Mesenchymal stem cell (in vitro differentiated cells and primary cell): Measurements from ENCODE around the gene VSIG4.
"Not testable (repeated sequence)": the region's sequence is repeated elsewhere in the genome, so short reads cannot be mapped to it uniquely, and the experiment has no call there.

Experiments
- DNase-seq: peaks from one replicate; pipeline ENCODE4 v3.0.0-alpha.2; 2013
- H2AFZ ChIP-seq: one replicate; pipeline ENCODE4 v1.6.1; 2013; ENCODE audit warnings: low read depth, mild to moderate bottlenecking, control low read depth, inconsistent platforms, low read length, moderate library complexity
- H2AK5ac ChIP-seq: 2 replicates; pipeline ENCODE4 v1.6.1; 2013; ENCODE audit warnings: low read length, moderate library complexity, mild to moderate bottlenecking, inconsistent platforms; ENCODE audit not compliant: severe bottlenecking
- H2BK120ac ChIP-seq: one replicate; pipeline ENCODE4 v1.6.1; 2013; ENCODE audit warnings: low read depth, mild to moderate bottlenecking, inconsistent platforms, low read length, moderate library complexity
- H2BK12ac ChIP-seq, 2 experiments: one replicate each; pipeline ENCODE4 v1.6.1; 2013; ENCODE audit warnings: inconsistent platforms in 2 of 2, low read length in 2 of 2, mild to moderate bottlenecking in 2 of 2, moderate library complexity in 2 of 2, control low read depth in 1 of 2
- H2BK15ac ChIP-seq: one replicate; pipeline ENCODE4 v1.6.1; 2013; ENCODE audit warnings: mild to moderate bottlenecking, low read depth, inconsistent platforms; ENCODE audit not compliant: poor library complexity, severe bottlenecking
- H2BK5ac ChIP-seq: 2 replicates; pipeline ENCODE4 v1.6.1; 2013; ENCODE audit warnings: low read depth, mild to moderate bottlenecking, low read length, control low read depth, inconsistent platforms; ENCODE audit not compliant: poor library complexity, severe bottlenecking
- H3K14ac ChIP-seq, 2 experiments: one replicate each; pipeline ENCODE4 v1.6.1; 2013; ENCODE audit warnings: inconsistent platforms in 2 of 2, low read length in 2 of 2, control low read depth in 1 of 2, mild to moderate bottlenecking in 1 of 2, moderate library complexity in 1 of 2
- H3K18ac ChIP-seq, 2 experiments: one replicate each; pipeline ENCODE4 v1.6.1; 2013; ENCODE audit warnings: inconsistent platforms in 2 of 2, low read length in 2 of 2, control low read depth in 1 of 2, low read depth in 1 of 2, mild to moderate bottlenecking in 1 of 2
- H3K23ac ChIP-seq, 2 experiments: one replicate each; pipeline ENCODE4 v1.6.1; 2013; ENCODE audit warnings: inconsistent platforms in 2 of 2, low read length in 2 of 2, mild to moderate bottlenecking in 2 of 2, moderate library complexity in 2 of 2, control low read depth in 1 of 2
- H3K27ac ChIP-seq: 2 replicates; pipeline ENCODE4 v1.5.1; 2013; ENCODE audit warnings: mild to moderate bottlenecking, moderate library complexity, low read length, control low read depth, inconsistent platforms; ENCODE audit not compliant: poor library complexity, severe bottlenecking
- H3K27me3 ChIP-seq, 2 experiments: 2 replicates each; pipeline versions ENCODE4 v1.6.1 to v1.7.0; 2013; ENCODE audit warnings: low read length in 2 of 2, mild to moderate bottlenecking in 2 of 2, moderate library complexity in 2 of 2, control low read depth in 1 of 2, inconsistent platforms in 1 of 2; ENCODE audit not compliant: control insufficient read depth in 1 of 2, insufficient read depth in 1 of 2
- H3K36me3 ChIP-seq, 2 experiments: 2 replicates each; pipeline versions ENCODE4 v1.6.1 to v1.7.0; 2013; ENCODE audit warnings: low read length in 2 of 2, control low read depth in 1 of 2, inconsistent platforms in 1 of 2, low read depth in 1 of 2, mild to moderate bottlenecking in 1 of 2; ENCODE audit not compliant: insufficient read depth in 2 of 2, control insufficient read depth in 1 of 2
- H3K4ac ChIP-seq, 2 experiments: one replicate each; pipeline ENCODE4 v1.6.1; 2013; ENCODE audit warnings: inconsistent platforms in 2 of 2, low read length in 2 of 2, mild to moderate bottlenecking in 2 of 2, moderate library complexity in 2 of 2, control low read depth in 1 of 2, low read depth in 1 of 2
- H3K4me1 ChIP-seq: 2 replicates; pipeline ENCODE4 v1.6.1; 2013; ENCODE audit warnings: low read depth, low read length, control low read depth; ENCODE audit not compliant: control insufficient read depth, insufficient read depth
- H3K4me2 ChIP-seq: 2 replicates; pipeline ENCODE4 v1.6.1; 2013; ENCODE audit warnings: low read length, mild to moderate bottlenecking, inconsistent platforms; ENCODE audit not compliant: poor library complexity, severe bottlenecking
- H3K4me3 ChIP-seq, 2 experiments: 2 replicates each; pipeline versions ENCODE4 v1.5.1 to v1.7.0; 2013; ENCODE audit warnings: low read length in 2 of 2, mild to moderate bottlenecking in 2 of 2, control low read depth in 1 of 2, low read depth in 1 of 2; ENCODE audit not compliant: insufficient read depth in 1 of 2
- H3K79me1 ChIP-seq: replicated peaks from 2 replicates; pipeline ENCODE4 v1.6.1; 2013; ENCODE audit warnings: mild to moderate bottlenecking, control low read depth, low read length, inconsistent platforms; ENCODE audit not compliant: poor library complexity, severe bottlenecking
- H3K9ac ChIP-seq: 2 replicates; pipeline ENCODE4 v1.7.0; 2013; ENCODE audit warnings: mild to moderate bottlenecking, low read length, moderate library complexity
- H3K9me3 ChIP-seq: 2 replicates; pipeline ENCODE4 v1.7.0; 2013; ENCODE audit warnings: mild to moderate bottlenecking, low read length; ENCODE audit not compliant: control insufficient read depth
- H4K8ac ChIP-seq: one replicate; pipeline ENCODE4 v1.6.1; 2013; ENCODE audit warnings: inconsistent platforms, mild to moderate bottlenecking, low read length, moderate library complexity
- H4K91ac ChIP-seq: one replicate; pipeline ENCODE4 v1.6.1; 2013; ENCODE audit warnings: mild to moderate bottlenecking, low read length, inconsistent platforms
- WGBS: methylation state at CpG from one replicate; pipeline ENCODE4 v1.1.7; 2013; ENCODE audit warnings: mixed read lengths; 5-methylcytosine and 5-hydroxymethylcytosine counted together

VSIG4 gene

DNA sequence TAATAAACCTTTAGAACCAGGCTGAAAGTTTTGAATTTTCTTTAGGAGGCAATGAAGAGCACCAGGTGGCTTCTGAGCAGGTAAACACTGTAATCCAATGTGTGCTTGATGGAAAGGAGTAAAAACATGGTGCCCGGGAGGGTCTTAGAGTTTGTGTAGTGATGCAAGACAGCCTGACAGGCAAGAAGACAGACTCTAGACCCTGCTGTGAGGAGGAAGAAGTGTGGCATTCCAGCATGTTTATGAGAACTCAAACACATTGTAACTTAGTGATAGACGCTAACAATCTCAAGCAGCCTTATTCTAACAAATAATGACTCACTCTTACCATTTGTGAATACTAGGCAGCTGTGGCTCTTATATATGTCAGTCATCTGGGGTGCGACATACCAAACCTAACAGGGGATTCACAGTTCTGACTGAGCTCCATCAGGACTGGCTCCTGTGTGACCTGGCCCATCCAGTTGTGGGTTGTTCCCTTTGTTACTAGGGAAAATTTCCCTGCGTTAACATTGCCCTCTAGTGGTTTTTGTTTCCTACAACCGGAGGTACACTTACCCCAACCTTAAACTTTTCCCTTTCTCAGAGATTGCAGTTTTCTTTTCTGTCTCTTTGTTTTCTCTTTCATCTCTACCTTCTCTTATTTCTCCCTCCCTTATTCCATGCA, 53.8 kb downstream of the VSIG4 start:
- Histone ChIP-seq H3K4me3 (no peak overlapping the region), H3K4me1 (no peaks in the 10 kb centered on the region), H3K14ac (no peak overlapping the region), H3K23ac (no peak overlapping the region), H2AK5ac (no peak overlapping the region), H3K27me3 (peaks cover 0 to 14% of the 10 kb centered on the region in 2 experiments), H3K36me3 (no peaks in the 10 kb centered on the region), H2BK5ac (no peak overlapping the region), H2BK12ac (no peak overlapping the region), H3K4ac (no peak overlapping the region), H4K8ac (no peak overlapping the region), H2AFZ (no peak overlapping the region), H3K4me2 (no peak overlapping the region), H4K91ac (no peak overlapping the region), H3K9me3 (no peaks in the 10 kb centered on the region), H2BK15ac (no peak overlapping the region), H3K9ac (no peak overlapping the region), H3K79me1 (no peaks in the 10 kb centered on the region), H3K18ac (no peak overlapping the region), H2BK120ac (no peak overlapping the region), H3K27ac (no peak overlapping the region)
- WGBS, result 48% methylated on average over 2 of the region's 5 CpGs
- peak; percentile 57 for DNase-seq

DNA sequence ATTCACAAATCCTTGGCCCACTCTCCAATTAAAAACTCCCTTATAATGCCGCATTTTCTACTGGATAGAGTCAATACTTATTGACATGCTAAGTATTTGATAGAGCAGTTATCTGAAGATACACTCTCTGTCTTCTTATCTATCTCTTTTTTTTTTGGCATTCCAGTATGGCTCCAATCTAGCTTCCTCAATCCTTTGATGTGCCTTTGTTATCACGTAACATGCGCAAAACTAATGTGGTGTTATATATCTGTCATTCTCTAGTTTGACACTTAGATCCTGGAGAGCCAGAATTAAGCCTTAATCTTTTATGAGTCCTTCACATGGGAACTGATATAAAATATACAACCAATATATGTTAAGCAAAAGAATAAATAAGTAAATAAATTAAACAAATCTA, 54.7 kb downstream of the VSIG4 start:
- H2BK15ac ChIP-seq, result no peak overlapping the region
- H3K18ac ChIP-seq, result no peak overlapping the region
- no CpG with 5 or more reads among the region's 3 CpGs for WGBS
- no peaks in the 10 kb centered on the region for H3K36me3 ChIP-seq
- H2AFZ ChIP-seq, result no peak overlapping the region
- no peak overlapping the region for H2AK5ac ChIP-seq
- H4K91ac ChIP-seq, result no peak overlapping the region
- H3K23ac ChIP-seq, result no peak overlapping the region
- no peak overlapping the region for H2BK120ac ChIP-seq
- H3K79me1 ChIP-seq, result no peaks in the 10 kb centered on the region
- H4K8ac ChIP-seq, result no peak overlapping the region
- H3K9me3 ChIP-seq, result no peaks in the 10 kb centered on the region
- no peak overlapping the region for H3K4ac ChIP-seq
- H3K9ac ChIP-seq, result no peak overlapping the region
- H2BK12ac ChIP-seq, result no peak overlapping the region
- no peak overlapping the region for H3K4me2 ChIP-seq
- H3K4me3 ChIP-seq, result no peak overlapping the region
- H3K27ac ChIP-seq, result no peak overlapping the region
- H3K27me3 ChIP-seq, result peaks cover 0 to 17% of the 10 kb centered on the region in 2 experiments
- H3K4me1 ChIP-seq, result no peaks in the 10 kb centered on the region
- DNase-seq, result no peak
- H2BK5ac ChIP-seq, result no peak overlapping the region
- no peak overlapping the region for H3K14ac ChIP-seq

DNA sequence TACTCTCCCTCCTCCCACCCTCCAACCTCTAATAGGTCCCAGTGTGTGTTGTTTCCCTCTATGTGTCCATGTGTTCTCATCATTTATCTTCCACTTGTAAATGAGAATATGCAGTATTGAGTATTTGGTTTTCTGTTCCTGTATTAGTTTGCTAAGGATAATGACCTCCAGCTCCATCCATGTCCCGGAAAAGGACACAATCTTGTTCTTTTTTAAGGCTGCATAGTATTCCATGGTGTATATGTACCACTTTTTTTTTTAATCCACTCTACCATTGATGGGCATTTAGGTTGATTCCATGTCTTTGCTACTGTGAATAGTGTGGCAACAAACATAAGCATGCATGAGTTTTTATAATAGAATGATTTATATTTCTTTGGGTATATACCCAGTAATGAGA, 62.7 kb downstream of the VSIG4 start:
- not testable (repeated sequence) for H2BK15ac ChIP-seq, H2BK5ac ChIP-seq, H3K18ac ChIP-seq, H3K9me3 ChIP-seq, H3K23ac ChIP-seq, H4K8ac ChIP-seq, H3K4me3 ChIP-seq, DNase-seq, H2BK12ac ChIP-seq, H4K91ac ChIP-seq, H3K4ac ChIP-seq, H3K4me1 ChIP-seq, H3K36me3 ChIP-seq, H2AK5ac ChIP-seq, H3K79me1 ChIP-seq, H3K27ac ChIP-seq, H3K4me2 ChIP-seq, H2BK120ac ChIP-seq, H3K9ac ChIP-seq, H3K14ac ChIP-seq, H2AFZ ChIP-seq
- no CpG with 5 or more reads among the region's 1 CpG for WGBS
- H3K27me3 ChIP-seq, result peaks cover 0 to 42% of the 10 kb centered on the region in 2 experiments

DNA sequence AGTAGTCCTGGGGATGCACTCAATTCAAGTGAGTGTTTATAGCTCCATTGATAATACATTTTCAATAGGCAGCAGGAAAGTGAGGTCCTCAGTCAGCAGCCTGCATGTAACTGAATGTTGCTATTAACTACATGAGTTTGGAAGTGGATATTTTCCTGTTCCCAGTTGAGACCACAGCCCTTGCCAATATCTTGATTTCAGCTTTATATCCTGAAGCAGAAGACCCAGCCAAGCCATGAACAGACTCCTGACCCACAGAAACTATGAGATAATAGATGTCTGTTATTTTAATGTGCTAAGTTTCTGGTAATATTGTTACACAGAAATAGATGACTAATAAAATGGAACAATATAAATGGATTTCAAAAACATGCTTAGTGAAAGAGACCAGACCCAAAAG, 63.7 kb downstream of the VSIG4 start:
- Histone ChIP-seq H2BK15ac (no peak overlapping the region), H3K14ac (no peak overlapping the region), H3K27ac (no peak overlapping the region), H3K27me3 (peaks cover 0 to 45% of the 10 kb centered on the region in 2 experiments), H4K91ac (no peak overlapping the region), H2AFZ (no peak overlapping the region), H3K23ac (no peak overlapping the region), H3K36me3 (no peaks in the 10 kb centered on the region), H2BK5ac (no peak overlapping the region), H4K8ac (no peak overlapping the region), H3K79me1 (no peaks in the 10 kb centered on the region), H3K4me3 (no peak overlapping the region), H3K4me1 (no peaks in the 10 kb centered on the region), H3K9me3 (no peaks in the 10 kb centered on the region), H2AK5ac (no peak overlapping the region), H3K4me2 (no peak overlapping the region), H3K4ac (no peak overlapping the region), H2BK120ac (no peak overlapping the region), H2BK12ac (no peak overlapping the region), H3K18ac (no peak overlapping the region), H3K9ac (no peak overlapping the region)
- no peak for DNase-seq
